Erythroblast (primary cell): ENCODE data around the gene IRX5.

Source experiments
- GATA1 ChIP-seq: IDR thresholded peaks from 2 replicates; pipeline ENCODE4 v1.6.1; 2011; ENCODE audit warnings: low read depth, mild to moderate bottlenecking, control low read depth, low read length, moderate library complexity
- POLR2A ChIP-seq: IDR thresholded peaks from 2 replicates; pipeline ENCODE4 v1.6.1; 2011; ENCODE audit warnings: mild to moderate bottlenecking, low read length

DNA sequence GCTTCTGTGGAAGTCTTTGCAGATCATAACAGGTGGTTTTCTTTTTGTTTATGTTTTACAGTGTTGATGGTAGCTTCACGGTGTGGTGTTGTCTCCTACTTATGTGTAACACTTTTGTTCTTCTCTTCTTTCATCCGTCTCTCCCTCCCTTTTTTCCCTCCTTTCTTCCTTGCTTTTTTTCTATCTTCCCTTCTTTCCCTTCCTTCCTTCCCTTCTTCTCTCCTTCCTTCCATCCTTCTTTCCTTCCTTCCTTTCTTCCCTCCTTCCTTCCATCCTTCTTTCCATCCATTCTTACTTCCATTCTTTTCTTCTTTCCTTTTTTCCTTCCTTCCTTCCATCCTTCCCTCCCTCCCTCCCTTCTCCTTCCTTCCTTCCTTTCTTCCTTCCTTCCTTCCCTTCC lies 31.4 kb downstream of the IRX5 start:
- no peak for TF ChIP-seq POLR2A
- no peak for TF ChIP-seq GATA1
